ENCODE data around the gene FGF21.
"Not testable (repeated sequence)": the region's sequence is repeated elsewhere in the genome, so short reads cannot be mapped to it uniquely, and the experiment has no call there.

FGF21 gene, protein sequence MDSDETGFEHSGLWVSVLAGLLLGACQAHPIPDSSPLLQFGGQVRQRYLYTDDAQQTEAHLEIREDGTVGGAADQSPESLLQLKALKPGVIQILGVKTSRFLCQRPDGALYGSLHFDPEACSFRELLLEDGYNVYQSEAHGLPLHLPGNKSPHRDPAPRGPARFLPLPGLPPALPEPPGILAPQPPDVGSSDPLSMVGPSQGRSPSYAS

GRCh38 chr19:48755084-48755641, at the start of gene FGF21:
Gene FGF21, plus strand, starts transcription at chr19:48755524. Its CDS starts 713 bp downstream, at chr19:48756237.
- H3K9me3 ChIP-seq (ENCODE audit: control insufficient read depth, insufficient read depth, low read length) = no peaks in the 10 kb centered on the region
- H3K9ac ChIP-seq (ENCODE audit: low read depth, low read length) = peak within 1 kb of the TSS; percentile 21; the same call in 1 of the 2 replicates
- H3K36me3 ChIP-seq (ENCODE audit: insufficient read depth, low read length) = peaks cover 3% of the 10 kb centered on the region; the same call in 1 of the 2 replicates
- H3K4me1 ChIP-seq (ENCODE audit: insufficient read depth, low read length) = peaks cover 11% of the 10 kb centered on the region; the same call in 1 of the 2 replicates

DNA sequence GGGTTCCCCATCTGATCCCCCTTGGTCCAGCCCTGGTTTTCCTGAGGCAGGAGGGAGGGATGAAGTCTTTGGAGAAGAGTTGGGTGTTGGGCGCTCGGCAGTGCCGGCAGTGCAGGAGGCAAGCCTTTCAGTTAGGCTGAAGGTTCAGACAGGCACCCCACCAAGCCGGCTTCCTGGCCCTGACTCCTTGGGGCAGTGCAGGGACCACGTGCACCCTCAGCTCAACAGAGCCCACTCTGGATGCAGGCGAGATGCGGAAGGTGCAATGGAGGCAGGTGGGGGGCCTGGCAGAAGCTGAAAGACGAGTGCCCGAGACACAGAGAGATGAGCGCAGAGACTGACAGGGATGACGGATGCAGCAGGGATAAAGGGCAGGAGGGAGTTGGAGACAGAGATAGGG, 46.9 kb upstream of the FGF21 start:
- Histone ChIP-seq H3K9me3 (ENCODE audit: control insufficient read depth, insufficient read depth, low read length) (no peaks in the 10 kb centered on the region), H3K9ac (ENCODE audit: low read depth, low read length) (no peak overlapping the region), H3K4me1 (ENCODE audit: insufficient read depth, low read length) (no peaks in the 10 kb centered on the region), H3K36me3 (ENCODE audit: insufficient read depth, low read length) (no peaks in the 10 kb centered on the region; the same call in 1 of the 2 replicates)

DNA sequence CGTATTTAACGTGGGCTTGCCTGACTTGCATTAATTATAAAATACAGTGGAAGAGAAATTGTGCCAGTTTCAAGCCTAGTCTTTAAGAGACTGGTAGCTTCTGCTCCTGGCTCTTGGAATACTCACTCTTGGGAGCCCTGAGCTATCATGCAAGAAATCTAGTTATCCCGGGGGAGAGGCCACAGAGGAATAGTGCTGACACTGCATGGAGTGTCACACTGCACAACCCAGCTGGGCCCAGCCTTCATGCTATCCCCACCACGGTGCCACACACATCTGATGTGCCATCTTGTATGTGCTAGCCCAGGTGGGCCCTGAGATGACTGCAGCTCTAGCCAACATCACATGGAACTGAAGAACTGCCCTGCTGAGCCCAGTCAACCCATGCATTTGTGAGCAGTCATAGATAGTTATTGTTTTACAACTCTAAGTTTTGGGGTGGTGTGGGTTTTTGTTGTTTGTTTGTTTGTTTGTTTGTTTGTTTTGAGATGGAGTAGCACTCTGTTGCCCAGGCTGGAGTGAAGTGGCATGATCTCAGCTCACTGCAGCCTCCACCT, 44.1 kb upstream of the FGF21 start:
- H3K9me3 ChIP-seq (ENCODE audit: control insufficient read depth, insufficient read depth, low read length) = no peaks in the 10 kb centered on the region
- no peak overlapping the region for H3K9ac ChIP-seq (ENCODE audit: low read depth, low read length)
- H3K36me3 ChIP-seq (ENCODE audit: insufficient read depth, low read length) = no peaks in the 10 kb centered on the region
- peaks cover 6% of the 10 kb centered on the region; the same call in 1 of the 2 replicates for H3K4me1 ChIP-seq (ENCODE audit: insufficient read depth, low read length)

DNA sequence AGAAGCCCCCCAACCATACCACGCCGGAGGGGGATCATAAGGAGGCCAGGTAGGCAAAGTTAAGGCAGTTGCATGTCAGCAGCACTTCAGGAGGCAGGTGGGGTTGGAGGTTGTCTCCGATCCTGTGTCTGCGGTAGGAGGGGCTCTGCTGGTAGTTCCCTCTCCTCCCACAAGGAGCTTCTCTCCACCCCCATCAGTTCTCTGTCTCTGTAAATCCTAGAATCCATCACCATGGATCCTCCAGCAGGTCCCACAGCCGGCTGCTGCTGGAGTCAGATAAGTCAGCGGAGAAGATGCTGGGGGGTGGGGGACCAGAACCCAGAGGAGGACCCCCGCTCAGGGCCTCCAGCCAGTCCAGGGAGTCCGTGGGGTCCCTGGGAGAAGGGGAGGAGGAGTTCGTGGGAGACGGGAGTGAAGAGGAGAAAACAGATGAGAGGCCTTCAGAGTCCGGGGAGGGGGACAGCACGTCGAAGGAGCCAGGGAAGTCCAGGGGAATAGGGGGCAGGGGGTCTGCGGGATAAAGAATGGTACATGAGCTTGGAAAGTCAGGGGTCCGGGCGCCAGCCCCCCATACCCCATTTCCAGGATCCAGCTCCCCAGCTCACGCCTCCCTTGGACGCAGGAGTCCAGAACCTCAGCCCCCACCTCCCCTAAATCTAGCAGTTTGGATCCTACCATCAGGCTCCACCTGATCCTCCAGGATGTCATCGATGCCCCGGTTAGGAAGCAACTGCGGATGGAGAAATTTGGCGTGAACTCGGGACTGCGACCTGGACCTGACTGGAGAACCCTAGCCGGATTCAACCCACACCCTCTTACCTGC, 42.1 kb upstream of the FGF21 start:
- Histone ChIP-seq H3K36me3 (ENCODE audit: insufficient read depth, low read length) (no peaks in the 10 kb centered on the region), H3K9me3 (ENCODE audit: control insufficient read depth, insufficient read depth, low read length) (no peaks in the 10 kb centered on the region), H3K9ac (ENCODE audit: low read depth, low read length) (peak overlapping the region; percentile 69), H3K4me1 (ENCODE audit: insufficient read depth, low read length) (peaks cover 10% of the 10 kb centered on the region; the same call in 1 of the 2 replicates)

GRCh38 chr19:48713864-48714755, 41.2 kb upstream of the FGF21 start:
- Histone ChIP-seq H3K9me3 (ENCODE audit: control insufficient read depth, insufficient read depth, low read length) (no peaks in the 10 kb centered on the region), H3K9ac (ENCODE audit: low read depth, low read length) (peak overlapping the region; percentile 69), H3K36me3 (ENCODE audit: insufficient read depth, low read length) (no peaks in the 10 kb centered on the region), H3K4me1 (ENCODE audit: insufficient read depth, low read length) (peaks cover 14% of the 10 kb centered on the region; the same call in 1 of the 2 replicates)

GRCh38 chr19:48714759-48715675, 40.3 kb upstream of the FGF21 start:
- H3K9ac ChIP-seq (ENCODE audit: low read depth, low read length) = peak overlapping the region; percentile 34; the same call in 1 of the 2 replicates
- peaks cover 14% of the 10 kb centered on the region; the same call in 1 of the 2 replicates for H3K4me1 ChIP-seq (ENCODE audit: insufficient read depth, low read length)
- H3K9me3 ChIP-seq (ENCODE audit: control insufficient read depth, insufficient read depth, low read length) = no peaks in the 10 kb centered on the region
- no peaks in the 10 kb centered on the region for H3K36me3 ChIP-seq (ENCODE audit: insufficient read depth, low read length)

DNA sequence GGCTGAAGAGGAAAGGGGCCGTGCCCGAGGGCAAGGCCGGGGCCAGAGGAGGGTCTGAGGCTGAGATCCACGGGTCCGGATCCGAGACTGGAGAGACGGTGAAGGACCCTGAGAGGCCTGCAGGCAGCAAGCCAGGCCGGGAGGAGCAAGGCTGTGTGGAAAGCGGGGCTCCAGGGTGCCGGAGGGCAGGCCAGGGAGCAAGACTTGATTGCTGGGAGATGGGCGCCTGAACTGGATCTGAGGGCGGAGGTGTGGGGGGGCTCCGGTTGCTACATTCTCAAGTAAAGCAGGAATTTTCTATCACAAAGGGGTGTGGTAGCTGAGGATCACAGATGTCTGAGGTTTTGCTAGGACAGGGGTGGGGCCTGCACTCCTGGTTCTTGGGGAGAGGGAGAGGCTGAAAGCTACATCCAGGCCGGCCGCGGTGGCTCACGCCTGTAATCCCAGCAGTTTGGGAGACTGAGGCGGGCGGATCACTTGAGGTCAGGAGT, 39.6 kb upstream of the FGF21 start:
- Histone ChIP-seq H3K36me3 (ENCODE audit: insufficient read depth, low read length) (no peaks in the 10 kb centered on the region), H3K9me3 (ENCODE audit: control insufficient read depth, insufficient read depth, low read length) (no peaks in the 10 kb centered on the region), H3K4me1 (ENCODE audit: insufficient read depth, low read length) (peaks cover 14% of the 10 kb centered on the region; the same call in 1 of the 2 replicates), H3K9ac (ENCODE audit: low read depth, low read length) (no peak overlapping the region)

DNA sequence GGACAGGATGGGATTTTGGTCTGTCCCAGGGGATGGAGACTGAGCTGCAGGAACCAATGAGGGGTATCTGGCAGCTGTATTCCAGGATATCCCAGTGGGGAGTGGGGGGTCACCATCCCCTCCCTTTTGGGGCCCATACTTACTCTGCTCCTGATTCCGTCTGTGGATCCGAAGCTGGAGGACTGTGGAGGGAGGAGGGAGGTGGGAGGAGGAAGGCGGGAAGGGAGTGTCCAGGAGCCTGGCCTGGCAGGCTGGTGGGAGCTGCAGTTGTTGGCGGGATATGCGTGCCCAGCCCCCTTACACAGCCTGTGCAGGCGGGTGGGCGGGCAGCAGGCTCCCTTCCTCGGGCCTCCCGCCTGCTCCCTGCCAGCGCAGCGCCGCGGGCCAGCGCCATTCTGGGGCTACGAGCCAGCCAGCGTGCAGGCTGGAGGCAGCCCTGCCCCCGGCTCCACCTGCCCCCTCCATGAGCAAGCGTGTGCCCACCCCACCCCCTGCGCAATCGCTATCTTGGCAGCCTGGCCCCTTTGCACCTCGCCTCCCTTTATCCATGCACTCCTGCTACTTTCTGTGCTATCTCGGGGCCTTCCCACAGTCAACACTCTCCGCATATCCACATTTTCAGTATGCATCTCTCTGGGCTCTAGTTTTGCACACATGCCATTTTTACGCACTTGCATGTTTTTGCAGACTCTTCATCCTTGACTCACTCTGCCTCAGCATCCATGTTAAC, 38.6 kb upstream of the FGF21 start:
- no peaks in the 10 kb centered on the region for H3K9me3 ChIP-seq (ENCODE audit: control insufficient read depth, insufficient read depth, low read length)
- peak overlapping the region; percentile 10; the same call in 1 of the 2 replicates for H3K9ac ChIP-seq (ENCODE audit: low read depth, low read length)
- H3K4me1 ChIP-seq (ENCODE audit: insufficient read depth, low read length) = peaks cover 14% of the 10 kb centered on the region; the same call in 1 of the 2 replicates
- no peaks in the 10 kb centered on the region for H3K36me3 ChIP-seq (ENCODE audit: insufficient read depth, low read length)

GRCh38 chr19:48718106-48718505, 37.2 kb upstream of the FGF21 start:
- not testable (repeated sequence) for H3K9ac ChIP-seq (ENCODE audit: low read depth, low read length); H3K36me3 ChIP-seq (ENCODE audit: insufficient read depth, low read length); H3K9me3 ChIP-seq (ENCODE audit: control insufficient read depth, insufficient read depth, low read length)
- H3K4me1 ChIP-seq (ENCODE audit: insufficient read depth, low read length) = peaks cover 14% of the 10 kb centered on the region; the same call in 1 of the 2 replicates

DNA sequence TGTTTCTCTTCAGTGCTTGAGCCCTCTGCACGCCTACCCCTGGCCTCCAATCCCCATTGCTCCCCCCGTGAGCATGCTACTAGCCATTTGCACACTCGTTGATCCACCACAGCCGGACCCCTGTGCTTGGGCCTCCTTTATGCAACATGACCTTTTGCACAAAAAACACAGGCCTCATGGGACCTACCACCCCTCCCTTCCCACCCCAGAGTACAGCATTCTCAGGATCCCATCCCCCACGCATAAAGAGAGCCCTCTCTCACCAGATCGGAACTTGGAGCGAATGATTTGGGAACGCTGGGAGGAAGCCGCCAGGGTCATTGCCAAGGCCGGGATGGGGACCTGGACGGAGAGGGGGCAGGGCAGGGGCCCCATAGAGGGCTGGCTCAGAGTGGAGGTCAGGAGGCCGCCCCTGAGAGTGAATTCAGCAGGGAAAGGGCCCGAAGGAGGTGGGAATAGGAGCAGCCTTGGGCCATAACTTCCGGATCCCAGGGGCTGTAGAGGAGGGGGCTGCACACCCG, 36.6 kb upstream of the FGF21 start:
- Histone ChIP-seq H3K9me3 (ENCODE audit: control insufficient read depth, insufficient read depth, low read length) (no peaks in the 10 kb centered on the region), H3K36me3 (ENCODE audit: insufficient read depth, low read length) (no peaks in the 10 kb centered on the region), H3K9ac (ENCODE audit: low read depth, low read length) (peak overlapping the region; percentile 79; the same call in 1 of the 2 replicates), H3K4me1 (ENCODE audit: insufficient read depth, low read length) (peaks cover 14% of the 10 kb centered on the region; the same call in 1 of the 2 replicates)

- Histone ChIP-seq H3K36me3 (ENCODE audit: insufficient read depth, low read length) (no peaks in the 10 kb centered on the region), H3K9ac (ENCODE audit: low read depth, low read length) (peak within 1 kb of the TSS; percentile 79; the same call in 1 of the 2 replicates), H3K4me1 (ENCODE audit: insufficient read depth, low read length) (peaks cover 14% of the 10 kb centered on the region; the same call in 1 of the 2 replicates), H3K9me3 (ENCODE audit: control insufficient read depth, insufficient read depth, low read length) (no peaks in the 10 kb centered on the region)
These were observed 35.8 kb upstream of the FGF21 start, which contains the start of gene MAMSTR for GRCh38 chr19:48719263-48720171. Gene MAMSTR, minus strand, starts transcription at chr19:48719725. Its CDS starts 694 bp downstream, at chr19:48719031.
